Esophagus muscularis mucosa (tissue), 4 donors: Measurements from ENCODE around the gene SKI. TPM values are rescaled to one million over a fixed set of nuclear protein-coding genes. Genes with fewer than 3 reads are reported as not detected.

Source experiments
- DNase-seq: peaks from one replicate; pipeline ENCODE4 v3.0.0-alpha.2; 2017; ENCODE audit errors: extremely low spot score
- H3K27ac ChIP-seq, 4 donors: fragments of 200-600 bp; sonication (generic); replicated peaks in 1 of 4; 1 replicate in 3 of 4; 2 replicates in 1 of 4; pipeline ENCODE4 v1.5.1; 2016 to 2019; ENCODE audit warnings: mild to moderate bottlenecking in 1 of 4
- H3K27me3 ChIP-seq, 4 donors: fragments of 200-600 bp; sonication (generic); one replicate each; pipeline versions ENCODE4 v1.5.1 to v1.6.0; 2016 to 2019
- H3K36me3 ChIP-seq, 4 donors: fragments of 200-600 bp; sonication (generic); one replicate each; pipeline ENCODE4 v1.5.1; 2016 to 2019
- H3K4me1 ChIP-seq, 4 donors: fragments of 200-600 bp; sonication (generic); one replicate each; pipeline ENCODE4 v1.5.1; 2016 to 2019
- H3K4me3 ChIP-seq, 4 donors: fragments of 200-600 bp; sonication (generic); 1 replicate in 2 of 4; 2 replicates in 2 of 4; pipeline ENCODE4 v1.5.1; 2016 to 2019; ENCODE audit warnings: mild to moderate bottlenecking in 4 of 4, moderate library complexity in 1 of 4
- H3K9me3 ChIP-seq, 4 donors: fragments of 200-600 bp; sonication (generic); 1 replicate in 3 of 4; 2 replicates in 1 of 4; pipeline ENCODE4 v1.5.1; 2016 to 2019
- CTCF ChIP-seq, 3 experiments: fragments of 200-600 bp in 2 of 3; fragments of 450-650 bp in 1 of 3; sonication (generic) in 2 of 3; IDR thresholded peaks; one replicate each; pipeline ENCODE4 v1.5.1; 2017 to 2019; ENCODE audit warnings: antibody characterized with exemption in 3 of 3, mild to moderate bottlenecking in 2 of 3, moderate library complexity in 1 of 3
- EP300 ChIP-seq: sonication (generic); formaldehyde crosslinking; IDR thresholded peaks from one replicate; pipeline ENCODE4 v1.6.1; 2017; ENCODE audit warnings: antibody characterized with exemption
- POLR2A ChIP-seq: fragments of 450-650 bp; IDR thresholded peaks from one replicate; pipeline ENCODE4 v1.6.1; 2017; ENCODE audit warnings: antibody characterized with exemption, moderate library complexity, mild to moderate bottlenecking, low read depth
- POLR2AphosphoS5 ChIP-seq, 2 donors: sonication (generic); formaldehyde crosslinking; IDR thresholded peaks; one replicate each; pipeline ENCODE4 v1.6.1; 2017; ENCODE audit warnings: antibody characterized with exemption in 2 of 2
- WGBS: methylation state at CpG from one replicate; pipeline ENCODE4 v1.1.5; 2018; 5-methylcytosine and 5-hydroxymethylcytosine counted together
- intact Hi-C: fragments of 100-400 bp; cut with DNase I; formaldehyde crosslinking; loops from one replicate; pipeline ENCODE4 v1.15.1; 2023
- total RNA-seq, 4 donors: library from RNA; depleted of rRNA; stranded (reverse); fragments of >200 nt; gene quantifications; one replicate each; pipeline versions ENCODE4 v1.1.0 to v1.2.1, GENCODE V29; 2016

The SKI gene
- total RNA-seq, 4 donors from 2014 or later, result 70.1 to 190 (median 124) TPM

GRCh38 chr1:2337501-2337900 is 109.4 kb downstream of the SKI start:
- DNase-seq, result no peak
- intact Hi-C loops, result no loop called here
- no peaks in the 10 kb centered on the region for H3K36me3 ChIP-seq
- TF ChIP-seq POLR2AphosphoS5 (IDR thresholded peaks at IDR 0.05), result no peak
- TF ChIP-seq EP300, result no peak
- TF ChIP-seq CTCF (IDR thresholded peaks at IDR 0.05), result no peak
- no peak for TF ChIP-seq POLR2A
- no peak overlapping the region for H3K4me3 ChIP-seq
- H3K9me3 ChIP-seq, result no peaks in the 10 kb centered on the region
- 78% methylated on average over 9 of the region's 10 CpGs for WGBS
- no peaks in the 10 kb centered on the region for H3K27me3 ChIP-seq
- no peak overlapping the region for H3K27ac ChIP-seq
- H3K4me1 ChIP-seq, result no peaks in the 10 kb centered on the region

- no peak for TF ChIP-seq POLR2A
- TF ChIP-seq POLR2AphosphoS5 (IDR thresholded peaks at IDR 0.05), result no peak
- no peak for TF ChIP-seq CTCF (IDR thresholded peaks at IDR 0.05)
- no peak for DNase-seq
- Histone ChIP-seq H3K4me3 (no peak overlapping the region), H3K27ac (no peak overlapping the region), H3K9me3 (no peaks in the 10 kb centered on the region), H3K27me3 (no peaks in the 10 kb centered on the region), H3K36me3 (no peaks in the 10 kb centered on the region), H3K4me1 (no peaks in the 10 kb centered on the region)
- intact Hi-C loops, result no loop called here
- 77% methylated on average over 16 of the region's 45 CpGs for WGBS
Observed at GRCh38 chr1:2339206-2340085, 111.3 kb downstream of the SKI start.

GRCh38 chr1:2340086-2340917 is 112.2 kb downstream of the SKI start:
- no peaks in the 10 kb centered on the region for H3K9me3 ChIP-seq
- WGBS, result 87% methylated on average over 14 of the region's 24 CpGs
- H3K27me3 ChIP-seq, result no peaks in the 10 kb centered on the region
- intact Hi-C loops, result no loop called here
- TF ChIP-seq POLR2A (no peak), EP300 (no peak), CTCF (IDR thresholded peaks at IDR 0.05) (no peak), POLR2AphosphoS5 (IDR thresholded peaks at IDR 0.05) (no peak)
- no peak overlapping the region for H3K4me3 ChIP-seq
- DNase-seq, result no peak
- no peaks in the 10 kb centered on the region for H3K4me1 ChIP-seq
- H3K27ac ChIP-seq, result no peak overlapping the region
- no peaks in the 10 kb centered on the region for H3K36me3 ChIP-seq

- Histone ChIP-seq H3K27me3 (no peaks in the 10 kb centered on the region), H3K4me1 (no peaks in the 10 kb centered on the region), H3K27ac (no peak overlapping the region), H3K4me3 (no peak overlapping the region), H3K36me3 (no peaks in the 10 kb centered on the region), H3K9me3 (no peaks in the 10 kb centered on the region)
- DNase-seq, result no peak
- intact Hi-C loops, result no loop called here
- WGBS, result 95% methylated on average over 14 of the region's 14 CpGs
- TF ChIP-seq EP300 (no peak), POLR2A (no peak), CTCF (IDR thresholded peaks at IDR 0.05) (no peak), POLR2AphosphoS5 (IDR thresholded peaks at IDR 0.05) (no peak)
Observed at GRCh38 chr1:2340918-2341254, 112.8 kb downstream of the SKI start.
